ENCODE data around the gene SLC40A1.

The SLC40A1 gene

GRCh38 chr2:189579585-189580186 is 900 bp downstream of the SLC40A1 start:
- no peak for TF ChIP-seq CTCF (IDR thresholded peaks at IDR 0.05; ENCODE audit: low read length, missing control alignments)
- H3K4me3 ChIP-seq (replicated peaks; ENCODE audit: low read depth, low read length) = peak overlapping the region; percentile 54
- DNase-seq (ENCODE audit: low read depth) = peak; percentile 69

- no peak for DNase-seq (ENCODE audit: low read depth)
- TF ChIP-seq CTCF (IDR thresholded peaks at IDR 0.05; ENCODE audit: low read length, missing control alignments) = no peak
- no peak overlapping the region for H3K4me3 ChIP-seq (replicated peaks; ENCODE audit: low read depth, low read length)
Observed at GRCh38 chr2:189578272-189578950, 2.2 kb downstream of the SLC40A1 start.

- TF ChIP-seq CTCF (IDR thresholded peaks at IDR 0.05; ENCODE audit: low read length, missing control alignments) = no peak
- no peak for DNase-seq (ENCODE audit: low read depth)
- no peak overlapping the region for H3K4me3 ChIP-seq (replicated peaks; ENCODE audit: low read depth, low read length)
Observed at GRCh38 chr2:189577121-189577520, 3.5 kb downstream of the SLC40A1 start.

GRCh38 chr2:189576396-189576795 is 4.2 kb downstream of the SLC40A1 start:
- DNase-seq (ENCODE audit: low read depth) = no peak
- TF ChIP-seq CTCF (IDR thresholded peaks at IDR 0.05; ENCODE audit: low read length, missing control alignments) = no peak
- H3K4me3 ChIP-seq (replicated peaks; ENCODE audit: low read depth, low read length) = no peak overlapping the region

GRCh38 chr2:189574793-189575475 is 5.7 kb downstream of the SLC40A1 start:
- TF ChIP-seq CTCF (IDR thresholded peaks at IDR 0.05; ENCODE audit: low read length, missing control alignments) = no peak
- no peak overlapping the region for H3K4me3 ChIP-seq (replicated peaks; ENCODE audit: low read depth, low read length)
- no peak for DNase-seq (ENCODE audit: low read depth)

GRCh38 chr2:189570570-189571031 is 10.0 kb downstream of the SLC40A1 start:
- peak; percentile 39 for DNase-seq (ENCODE audit: low read depth)
- no peak for TF ChIP-seq CTCF (IDR thresholded peaks at IDR 0.05; ENCODE audit: low read length, missing control alignments)
- H3K4me3 ChIP-seq (replicated peaks; ENCODE audit: low read depth, low read length) = no peak overlapping the region

All from fibroblast of pulmonary artery (primary cell).